RWPE1 (cell line): Measurements from ENCODE around the gene TSPAN10.
A peak's percentile ranks its signal among the peaks of the same experiment; 100 is the strongest.

Experiments
- CTCF ChIA-PET: fragments of 350-600 bp; sonication (Branson Sonifier 250); formaldehyde crosslinking; extraction: SDS; loops from one replicate; lab custom pipeline; 2021; lab: Yijun Ruan, JAX
- POLR2A ChIA-PET: fragments of 400-600 bp; formaldehyde crosslinking; extraction: SDS; loops from one replicate; lab custom pipeline; 2020; ENCODE audit warnings: antibody characterized with exemption; ENCODE audit not compliant: low non-redundant PET; lab: Yijun Ruan, JAX
- DNase-seq: peaks from one replicate; pipeline ENCODE4 v3.0.0; 2012; ENCODE audit warnings: low spot score
- H3K27ac ChIP-seq: fragments of 450-650 bp; 2 replicates; pipeline ENCODE4 v1.5.1; 2017
- TF ChIP-seq, protein P1 (sequence below): fragments of 450-650 bp; conservative IDR thresholded peaks from 2 replicates; pipeline ENCODE4 v1.5.1; 2017; ENCODE audit warnings: low read depth, mild to moderate bottlenecking

TSPAN10 gene

DNA sequence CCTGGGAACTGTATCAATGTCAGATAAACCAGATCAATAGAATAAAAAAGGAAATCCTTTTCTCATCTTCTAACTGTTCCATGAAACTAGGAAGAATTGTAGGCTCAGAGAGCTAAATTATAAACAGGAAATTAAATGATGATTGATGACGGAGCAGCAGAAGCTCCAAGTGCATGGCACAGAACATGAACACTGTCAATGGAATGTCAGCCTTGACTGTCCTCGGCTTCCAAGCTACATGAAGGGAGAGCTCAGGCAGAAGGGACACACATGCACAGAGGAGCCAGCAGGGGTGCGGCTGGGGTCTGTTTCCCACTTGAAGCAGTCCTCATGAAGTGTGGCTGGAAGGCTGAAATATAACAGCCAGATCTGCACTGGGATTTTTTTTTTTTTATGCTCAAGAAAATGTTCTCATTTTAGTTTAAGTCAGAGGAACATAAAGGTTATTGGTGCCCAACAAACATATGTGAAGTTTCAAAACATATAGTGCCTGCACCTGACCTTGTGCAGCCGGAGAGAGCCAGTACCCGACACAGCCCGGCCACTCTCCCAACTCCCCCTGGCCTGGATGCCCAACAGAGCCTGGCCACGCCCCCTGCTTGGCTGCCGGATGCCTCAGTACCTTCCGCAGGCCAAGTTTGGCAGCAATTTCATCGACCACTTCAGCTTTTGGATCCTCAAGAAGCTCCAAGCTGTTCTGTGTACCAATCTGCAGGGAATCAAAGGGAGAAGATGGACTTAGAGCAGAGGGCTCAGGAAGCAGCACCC is 37.1 kb upstream of the TSPAN10 start:
- H3K27ac ChIP-seq: peak overlapping the region; percentile 27
- ChIA-PET POLR2A (no interaction called here), CTCF (interaction anchor here (1.2 to 2.1 kb wide), 2 partner anchors 18 to 20 kb away, joined by 4 to 9 read pairs; no protein-coding TSS in a partner anchor)
- DNase-seq: no peak
- TF ChIP-seq, protein P1, sequence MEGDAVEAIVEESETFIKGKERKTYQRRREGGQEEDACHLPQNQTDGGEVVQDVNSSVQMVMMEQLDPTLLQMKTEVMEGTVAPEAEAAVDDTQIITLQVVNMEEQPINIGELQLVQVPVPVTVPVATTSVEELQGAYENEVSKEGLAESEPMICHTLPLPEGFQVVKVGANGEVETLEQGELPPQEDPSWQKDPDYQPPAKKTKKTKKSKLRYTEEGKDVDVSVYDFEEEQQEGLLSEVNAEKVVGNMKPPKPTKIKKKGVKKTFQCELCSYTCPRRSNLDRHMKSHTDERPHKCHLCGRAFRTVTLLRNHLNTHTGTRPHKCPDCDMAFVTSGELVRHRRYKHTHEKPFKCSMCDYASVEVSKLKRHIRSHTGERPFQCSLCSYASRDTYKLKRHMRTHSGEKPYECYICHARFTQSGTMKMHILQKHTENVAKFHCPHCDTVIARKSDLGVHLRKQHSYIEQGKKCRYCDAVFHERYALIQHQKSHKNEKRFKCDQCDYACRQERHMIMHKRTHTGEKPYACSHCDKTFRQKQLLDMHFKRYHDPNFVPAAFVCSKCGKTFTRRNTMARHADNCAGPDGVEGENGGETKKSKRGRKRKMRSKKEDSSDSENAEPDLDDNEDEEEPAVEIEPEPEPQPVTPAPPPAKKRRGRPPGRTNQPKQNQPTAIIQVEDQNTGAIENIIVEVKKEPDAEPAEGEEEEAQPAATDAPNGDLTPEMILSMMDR: no peak

DNA sequence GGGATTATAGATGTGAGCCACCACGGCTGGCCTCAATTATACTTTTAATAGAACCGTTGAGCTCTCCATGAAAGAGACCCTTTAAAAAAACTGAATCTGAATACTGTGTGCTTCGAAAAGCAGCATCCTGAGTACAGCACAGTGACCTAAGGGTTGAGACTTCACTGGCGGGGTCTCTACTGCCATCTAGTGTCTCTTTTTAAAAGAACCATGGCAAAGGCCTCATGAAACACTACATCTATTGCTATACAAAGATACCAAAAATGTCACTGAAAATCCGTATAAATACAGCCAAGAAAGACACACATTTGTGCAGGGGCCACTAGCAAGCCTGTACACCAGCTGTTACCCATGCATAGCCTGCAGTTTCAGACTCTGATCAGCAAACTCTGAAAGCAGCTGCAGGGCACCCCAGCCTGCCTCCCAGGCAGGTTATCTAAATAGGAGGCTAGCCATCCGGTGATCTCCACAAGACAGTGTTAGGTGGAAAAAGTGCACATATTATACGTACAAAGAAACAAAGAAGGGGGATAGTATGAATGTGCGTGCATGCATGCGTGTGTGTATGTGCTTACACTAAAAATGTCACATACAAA is 35.4 kb upstream of the TSPAN10 start:
- peak; percentile 67 for DNase-seq

DNA sequence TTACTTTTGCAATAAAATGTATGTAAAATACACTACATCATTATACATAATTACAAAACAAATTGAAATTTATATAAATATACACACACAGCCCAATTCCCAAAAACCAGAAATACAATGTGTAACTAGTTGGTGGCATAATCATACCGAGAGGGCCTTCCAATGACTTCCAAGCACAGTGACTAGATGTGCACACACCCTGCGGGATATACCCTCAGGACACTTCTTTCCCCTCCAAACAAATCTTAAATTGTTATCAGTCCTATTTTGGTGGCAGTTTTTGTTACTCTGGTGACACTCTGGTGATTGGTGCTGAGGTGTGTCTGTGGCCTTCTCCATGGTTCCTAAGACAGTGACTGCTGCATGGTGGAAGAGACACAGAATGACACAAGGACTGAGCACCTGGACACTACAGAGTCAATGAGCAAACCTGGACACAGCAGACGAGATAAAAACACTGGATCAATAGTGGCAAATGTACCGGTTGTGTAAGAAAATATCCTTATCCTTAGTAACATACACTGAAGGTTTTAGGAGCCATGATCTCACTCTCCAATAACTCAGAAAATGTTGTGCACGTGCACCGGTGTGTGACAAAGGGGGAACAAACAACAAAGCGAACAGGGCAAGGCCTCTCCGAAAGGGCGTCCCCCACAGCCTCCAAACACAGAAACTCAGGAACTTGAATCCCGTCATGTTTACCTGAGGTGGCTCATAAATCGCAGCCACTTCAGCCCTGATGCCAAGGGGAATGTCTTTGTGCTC is 33.0 kb upstream of the TSPAN10 start:
- CTCF ChIA-PET: interaction anchor here (0.6 kb wide), 1 partner anchor 11 kb away, joined by 3 read pairs; no protein-coding TSS in a partner anchor
- POLR2A ChIA-PET: no interaction called here
- no peak overlapping the region for H3K27ac ChIP-seq
- TF ChIP-seq, protein P1: no peak
- no peak for DNase-seq

More for the DNA sequence above, 35.4 kb upstream of the TSPAN10 start:
- CTCF ChIA-PET: interaction anchor here (0.6 to 2.1 kb wide), 11 partner anchors 12 to 169 kb away, joined by 3 to 9 read pairs (median 3); no protein-coding TSS in a partner anchor
- H3K27ac ChIP-seq: no peak overlapping the region
- POLR2A ChIA-PET: interaction anchor here (0.6 kb wide), 1 partner anchor 83 kb away, joined by 3 read pairs; no protein-coding TSS in a partner anchor
- TF ChIP-seq, protein P1: peak; percentile 94

DNA sequence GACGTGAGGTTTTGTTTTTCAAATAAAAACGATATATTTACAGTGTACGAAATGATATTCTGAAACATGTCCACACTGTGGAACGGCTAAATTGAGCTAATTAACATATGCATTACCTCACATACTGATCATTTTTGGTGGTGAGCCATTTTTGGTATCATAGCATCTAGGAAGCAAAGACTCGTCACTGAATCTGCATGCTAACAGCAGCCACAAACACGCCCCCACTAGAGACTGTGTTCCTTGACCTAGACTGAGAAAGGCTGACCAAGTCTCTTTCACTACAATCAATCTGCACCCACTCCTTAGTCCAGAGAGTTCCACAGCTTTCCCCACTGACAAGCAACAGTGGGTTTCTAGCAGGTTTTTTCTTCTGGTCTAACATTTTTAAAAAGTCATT is 29.6 kb upstream of the TSPAN10 start:
- ChIA-PET CTCF (no interaction called here), POLR2A (interaction anchor here (0.7 kb wide), 1 partner anchor 30 kb away, joined by 4 read pairs; no protein-coding TSS in a partner anchor)
- TF ChIP-seq, protein P1: no peak
- no peak overlapping the region for H3K27ac ChIP-seq
- DNase-seq: no peak

DNA sequence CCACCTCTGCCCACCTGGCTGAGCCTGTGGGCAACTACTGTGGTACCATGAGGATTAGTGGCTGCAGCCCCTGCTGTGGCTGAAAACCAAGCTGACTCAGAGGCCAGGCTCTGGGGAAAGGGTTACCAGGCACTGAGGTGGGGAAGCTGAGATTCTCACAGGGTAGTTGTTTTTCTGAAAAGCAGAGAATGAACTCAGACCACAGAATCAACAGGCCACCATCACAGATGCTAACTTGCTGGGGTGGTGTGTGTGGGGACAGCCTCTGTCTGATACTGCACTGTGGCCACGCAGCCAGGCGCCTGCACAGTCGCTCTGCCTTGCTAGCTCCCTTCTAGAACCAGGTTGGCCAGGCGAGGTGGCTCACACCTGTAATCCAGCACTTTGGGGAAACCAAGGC is 28.9 kb upstream of the TSPAN10 start:
- ChIA-PET CTCF (interaction anchor here (0.5 kb wide), 1 partner anchor 89 kb away, joined by 3 read pairs; no protein-coding TSS in a partner anchor), POLR2A (interaction anchor here (0.7 kb wide), 1 partner anchor 44 kb away, joined by 4 read pairs; no protein-coding TSS in a partner anchor)
- TF ChIP-seq, protein P1: no peak
- DNase-seq: no peak
- H3K27ac ChIP-seq: peak overlapping the region; percentile 50
